ENCODE measurements around the gene MYO9B.

MYO9B gene

GRCh38 chr19:17210296-17210695, 134.7 kb downstream of the MYO9B start:
- no peak for DNase-seq

GRCh38 chr19:17211547-17212446, 136.2 kb downstream of the MYO9B start:
- no peak for DNase-seq

GRCh38 chr19:17213334-17213733, 137.8 kb downstream of the MYO9B start:
- no peak for DNase-seq

GRCh38 chr19:17214508-17215126, 139.0 kb downstream of the MYO9B start:
- DNase-seq = no peak

GRCh38 chr19:17215127-17215971, 139.8 kb downstream of the MYO9B start, which contains the start of gene USE1:
USE1 (plus strand) TSS chr19:17215357; CDS start chr19:17215406, 49 bp downstream.
- DNase-seq = peak; percentile 42 to 93 (median 84)

- peak in 2 of 56 donors; percentile 13 to 22 for DNase-seq
These were observed 140.6 kb downstream of the MYO9B start for GRCh38 chr19:17216058-17216670.

- DNase-seq = no peak
These were observed 143.7 kb downstream of the MYO9B start for GRCh38 chr19:17219286-17219685.

GRCh38 chr19:17220207-17220758, 144.7 kb downstream of the MYO9B start:
- DNase-seq = no peak

- no peak for DNase-seq
These were observed 149.5 kb downstream of the MYO9B start for GRCh38 chr19:17225053-17225452.

- DNase-seq = peak; percentile 74 to 99 (median 96)
These were observed 150.7 kb downstream of the MYO9B start, which contains the start of gene OCEL1 for GRCh38 chr19:17226002-17226933. OCEL1 (plus strand) TSS chr19:17226226; CDS start chr19:17226248, 22 bp downstream.

- no peak for DNase-seq
These were observed 152.3 kb downstream of the MYO9B start for GRCh38 chr19:17227798-17228367.

- no peak for DNase-seq
These were observed 154.3 kb downstream of the MYO9B start for GRCh38 chr19:17229890-17230289.

- DNase-seq = no peak
These were observed 156.7 kb downstream of the MYO9B start for GRCh38 chr19:17232258-17232657.

- DNase-seq = peak in 15 of 56 donors; percentile 10 to 50 (median 25)
These were observed 159.3 kb downstream of the MYO9B start for GRCh38 chr19:17234911-17235299.

- peak in 40 of 56 donors; percentile 7 to 78 (median 45) for DNase-seq
These were observed 159.9 kb downstream of the MYO9B start for GRCh38 chr19:17235300-17235970.

GRCh38 chr19:17235971-17236777, 160.6 kb downstream of the MYO9B start:
- peak in 1 of 56 donors; percentile 45 for DNase-seq

GRCh38 chr19:17236811-17237543, 161.4 kb downstream of the MYO9B start:
- DNase-seq = no peak

Measured in amygdala (tissue), 56 donors.